ENCODE data around the gene SLC7A6OS.

Gene SLC7A6OS

DNA sequence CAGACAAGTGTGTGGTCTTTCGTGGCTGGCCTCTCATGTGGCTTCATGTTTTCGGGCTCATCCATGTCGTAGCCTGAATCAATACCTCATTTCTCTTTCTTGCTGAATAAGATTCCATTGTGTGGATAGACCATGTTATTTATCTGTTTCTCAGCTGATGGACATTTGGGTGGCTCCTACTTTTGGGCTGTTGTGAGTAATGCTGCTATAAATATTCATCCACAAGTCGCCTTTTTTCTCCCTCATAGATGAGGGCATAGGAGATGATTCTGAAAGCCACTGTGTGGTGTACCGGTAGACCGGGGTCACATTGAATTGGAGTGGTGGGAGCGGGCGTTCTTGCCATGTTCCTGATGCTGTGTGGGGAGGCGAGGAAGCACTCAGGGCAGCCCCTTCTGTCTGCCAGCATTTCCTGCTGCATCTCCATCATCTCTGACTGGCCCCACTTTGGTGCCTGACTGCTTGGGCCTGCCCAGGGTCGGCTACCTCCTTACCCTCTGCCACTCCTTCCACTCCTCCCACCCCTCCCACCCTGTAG, 40.1 kb upstream of the SLC7A6OS start:
- Mint-ChIP-seq H3K4me3 (no peak overlapping the region), H3K4me1 (ENCODE audit: low read depth in 2 of 2) (peaks cover 16 to 22% of the 10 kb centered on the region in 2 donors), H3K36me3 (ENCODE audit: insufficient read depth) (peaks cover 50% of the 10 kb centered on the region), H3K27me3 (no peaks in the 10 kb centered on the region), H3K27ac (no peak overlapping the region), H3K9me3 (no peaks in the 10 kb centered on the region)
- DNase-seq = no peak
- ATAC-seq (replicated peaks) = no peak

DNA sequence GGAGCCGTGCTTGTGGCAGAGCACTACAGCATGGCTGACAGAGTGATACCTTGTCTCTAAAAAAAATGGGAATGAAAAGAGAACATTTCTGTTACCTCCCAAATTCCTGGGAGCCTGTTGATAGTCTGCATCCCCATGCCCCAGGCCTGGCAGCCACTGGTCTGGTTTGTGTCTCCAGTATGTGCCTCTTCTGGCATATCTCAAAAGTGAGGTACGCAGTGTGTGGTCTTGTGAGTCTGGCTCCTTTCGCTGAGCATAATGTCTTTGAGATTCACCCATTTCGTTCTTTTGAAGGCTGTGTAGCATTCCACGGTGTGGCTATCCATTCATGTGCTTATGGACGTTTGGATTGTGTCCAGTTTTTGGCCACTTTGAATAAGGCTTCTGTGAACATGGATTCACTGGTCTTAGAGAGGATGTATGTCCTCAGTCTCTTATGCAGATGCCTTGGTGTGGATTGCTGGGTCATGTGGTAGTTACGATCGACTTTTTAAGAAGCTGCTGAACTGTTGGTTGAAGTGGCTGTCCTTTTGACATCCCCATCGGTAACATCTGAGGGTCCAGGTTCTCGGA, 39.2 kb upstream of the SLC7A6OS start:
- H3K4me1 Mint-ChIP-seq (ENCODE audit: low read depth in 2 of 2) = peaks cover 8 to 13% of the 10 kb centered on the region in 2 donors
- no peaks in the 10 kb centered on the region for H3K27me3 Mint-ChIP-seq
- ATAC-seq (replicated peaks) (no peak), DNase-seq (no peak)
- H3K4me3 Mint-ChIP-seq = no peak overlapping the region
- peaks cover 52% of the 10 kb centered on the region for H3K36me3 Mint-ChIP-seq (ENCODE audit: insufficient read depth)
- H3K9me3 Mint-ChIP-seq = no peaks in the 10 kb centered on the region
- H3K27ac Mint-ChIP-seq = no peak overlapping the region

DNA sequence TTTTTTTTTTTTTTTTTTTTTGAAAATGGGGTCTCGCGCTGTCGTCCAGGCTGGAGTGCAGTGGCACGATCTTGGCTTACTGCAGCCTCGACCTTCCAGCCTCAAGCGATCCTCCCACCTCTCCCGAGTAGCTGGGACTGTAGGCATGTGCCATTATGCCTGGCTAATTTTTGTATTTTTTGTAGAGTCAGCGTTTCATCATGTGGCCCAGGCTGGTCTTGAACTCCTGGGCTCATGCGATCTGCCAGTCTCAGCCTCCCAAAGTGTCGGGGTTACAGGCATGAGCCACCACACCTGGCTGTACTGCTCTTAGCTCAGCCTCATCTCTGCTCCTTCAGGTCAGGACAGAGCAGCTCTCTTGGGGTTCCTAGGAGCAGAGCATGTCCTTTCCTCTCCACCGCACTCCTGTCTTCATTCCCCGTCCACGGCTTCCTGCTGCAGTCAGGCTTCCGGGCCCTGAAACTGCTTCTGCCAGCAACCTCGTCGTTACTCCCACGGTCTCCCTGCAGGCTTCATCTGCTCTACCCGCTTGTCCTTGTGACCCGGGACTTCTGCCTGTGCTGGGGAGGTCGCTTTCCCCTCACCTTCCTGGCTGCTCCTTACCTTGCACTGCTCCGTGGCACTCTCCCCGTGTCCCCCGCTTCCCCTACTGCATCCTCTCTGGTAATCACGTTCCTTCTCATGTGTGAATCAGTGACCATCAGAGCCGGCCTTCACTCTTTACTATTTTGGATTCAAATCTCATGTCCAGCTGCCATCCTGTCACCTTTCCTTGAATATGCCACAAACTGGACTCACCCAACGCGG, 38.1 kb upstream of the SLC7A6OS start:
- H3K4me1 Mint-ChIP-seq (ENCODE audit: low read depth in 2 of 2) = peaks cover 2 to 8% of the 10 kb centered on the region in 2 donors
- ATAC-seq (replicated peaks) (no peak), DNase-seq (no peak)
- no peaks in the 10 kb centered on the region for H3K9me3 Mint-ChIP-seq
- no peaks in the 10 kb centered on the region for H3K27me3 Mint-ChIP-seq
- no peak overlapping the region for H3K4me3 Mint-ChIP-seq
- no peak overlapping the region for H3K27ac Mint-ChIP-seq
- H3K36me3 Mint-ChIP-seq (ENCODE audit: insufficient read depth) = peaks cover 63% of the 10 kb centered on the region

DNA sequence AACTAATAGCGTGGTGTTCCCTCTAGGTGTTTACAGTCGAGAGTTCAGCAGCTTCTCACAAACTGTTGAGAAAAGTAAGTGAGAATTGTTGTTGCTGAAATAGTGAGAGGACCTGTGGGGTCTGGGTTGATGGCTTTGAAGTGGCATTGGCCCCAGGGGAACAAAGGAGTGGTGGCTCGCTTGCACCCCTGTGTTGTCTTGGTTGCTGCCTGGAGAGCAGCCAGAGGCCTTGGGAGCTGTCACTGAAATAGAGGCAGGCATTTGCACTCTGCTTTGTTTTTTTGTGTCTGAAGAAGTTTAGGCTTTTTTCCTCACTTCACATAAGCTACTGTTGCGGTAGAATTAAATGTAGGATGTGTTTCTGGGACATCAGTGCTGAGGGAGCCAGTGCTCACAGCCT, 36.9 kb upstream of the SLC7A6OS start:
- Mint-ChIP-seq H3K9me3 (no peaks in the 10 kb centered on the region), H3K4me1 (ENCODE audit: low read depth in 2 of 2) (peaks cover 2 to 8% of the 10 kb centered on the region in 2 donors), H3K36me3 (ENCODE audit: insufficient read depth) (peaks cover 72% of the 10 kb centered on the region), H3K4me3 (no peak overlapping the region), H3K27me3 (no peaks in the 10 kb centered on the region), H3K27ac (peak overlapping the region in 1 of 2 donors; percentile 22)
- ATAC-seq (replicated peaks) (no peak), DNase-seq (no peak)

DNA sequence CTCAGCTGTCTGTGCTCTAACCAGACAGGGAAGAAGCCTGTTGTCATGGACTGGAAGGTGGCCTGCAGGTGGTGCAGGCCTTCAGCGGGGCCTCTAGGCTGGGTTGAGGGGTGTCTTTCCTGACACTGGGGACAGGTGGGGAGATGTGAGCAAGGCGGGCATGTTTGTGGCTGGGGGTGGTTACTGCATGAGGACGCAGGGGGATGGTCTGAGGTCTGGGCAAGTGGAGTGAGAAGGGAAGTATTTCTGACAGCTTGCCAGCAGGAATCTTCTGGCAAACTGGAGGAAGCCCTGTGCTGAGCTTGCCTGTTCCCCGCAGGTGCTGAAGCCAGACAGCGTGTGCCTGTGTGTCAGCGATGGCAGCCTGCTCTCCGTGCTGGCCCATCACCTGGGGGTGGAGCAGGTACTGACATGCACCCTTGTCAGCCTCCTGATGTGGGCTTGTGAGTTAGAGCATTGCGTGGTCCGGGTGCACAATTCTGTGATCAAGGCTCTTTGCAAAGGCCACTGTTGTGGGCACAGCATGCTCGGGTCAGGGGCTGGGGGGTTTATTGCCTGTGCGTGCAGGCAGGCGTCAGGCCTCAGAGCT, 36.2 kb upstream of the SLC7A6OS start:
- Mint-ChIP-seq H3K4me3 (no peak overlapping the region), H3K27ac (peak overlapping the region in 1 of 2 donors; percentile 22), H3K9me3 (no peaks in the 10 kb centered on the region), H3K36me3 (ENCODE audit: insufficient read depth) (peaks cover 72% of the 10 kb centered on the region), H3K27me3 (no peaks in the 10 kb centered on the region), H3K4me1 (ENCODE audit: low read depth in 2 of 2) (peaks cover 2 to 8% of the 10 kb centered on the region in 2 donors)
- DNase-seq = no peak
- ATAC-seq (replicated peaks) = no peak

DNA sequence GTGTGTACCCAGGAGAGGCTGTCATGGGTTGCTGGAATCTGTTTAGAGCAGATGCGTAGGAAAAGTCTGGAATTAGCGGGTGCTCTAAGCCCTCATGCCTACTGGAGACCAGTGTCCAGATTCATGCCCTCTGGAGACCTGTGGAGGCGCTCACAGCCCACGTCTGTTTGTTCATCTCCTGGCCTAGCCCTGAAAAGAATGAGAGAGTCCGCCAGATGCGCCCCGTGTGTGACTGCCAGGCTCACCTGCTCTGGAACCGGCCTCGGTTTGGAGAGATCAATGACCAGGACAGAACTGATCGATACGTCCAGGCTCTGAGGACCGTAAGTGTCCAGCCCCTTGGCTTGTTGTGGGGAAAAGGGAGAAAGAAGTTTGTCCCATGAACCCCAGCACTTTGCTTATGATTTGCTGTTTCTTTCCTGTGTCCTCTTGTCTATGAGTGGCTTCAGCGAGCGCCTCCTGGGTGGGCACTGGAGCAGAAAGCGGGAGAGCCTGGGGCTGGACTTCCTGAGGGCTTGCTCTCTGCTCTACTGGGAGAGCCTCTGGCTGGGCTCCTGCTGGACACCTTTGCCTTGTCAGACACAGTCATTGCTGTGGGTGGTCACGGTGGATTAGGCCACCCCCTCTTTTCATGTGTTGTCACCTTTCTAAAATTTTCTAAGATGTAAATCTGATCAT, 35.4 kb upstream of the SLC7A6OS start:
- Mint-ChIP-seq H3K27ac (peak overlapping the region in 1 of 2 donors; percentile 26), H3K4me3 (no peak overlapping the region), H3K36me3 (ENCODE audit: insufficient read depth) (peaks cover 71% of the 10 kb centered on the region), H3K27me3 (no peaks in the 10 kb centered on the region), H3K9me3 (no peaks in the 10 kb centered on the region), H3K4me1 (ENCODE audit: low read depth in 2 of 2) (peaks cover 2 to 8% of the 10 kb centered on the region in 2 donors)
- no peak for DNase-seq
- ATAC-seq (replicated peaks) = no peak

DNA sequence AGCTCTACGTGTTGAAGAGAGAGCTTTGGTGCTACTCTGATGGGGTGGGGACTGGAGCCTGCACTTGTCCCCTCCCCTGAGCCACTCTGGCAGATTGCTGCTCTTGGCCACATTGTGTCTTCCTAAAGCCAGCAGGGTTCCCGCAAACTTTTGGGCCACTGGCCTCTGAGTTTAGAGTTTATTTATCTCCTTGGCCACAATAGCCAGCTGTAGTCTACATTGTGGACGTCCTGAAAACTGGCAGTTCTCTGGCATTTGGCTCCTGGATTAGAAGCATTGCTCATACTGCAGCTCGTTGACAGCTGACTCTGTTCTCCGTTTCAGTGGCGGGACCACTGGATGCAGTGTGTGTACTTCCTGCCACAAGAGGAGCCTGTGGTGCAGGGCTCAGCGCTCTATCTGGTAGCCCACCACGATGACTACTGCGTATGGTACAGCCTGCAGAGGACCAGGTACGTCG, 34.6 kb upstream of the SLC7A6OS start:
- Mint-ChIP-seq H3K36me3 (ENCODE audit: insufficient read depth) (peaks cover 77% of the 10 kb centered on the region), H3K4me1 (ENCODE audit: low read depth in 2 of 2) (peaks cover 2 to 8% of the 10 kb centered on the region in 2 donors), H3K27me3 (no peaks in the 10 kb centered on the region), H3K27ac (peak overlapping the region in 1 of 2 donors; percentile 26), H3K9me3 (no peaks in the 10 kb centered on the region), H3K4me3 (no peak overlapping the region)
- DNase-seq (no peak), ATAC-seq (replicated peaks) (peak; percentile 42)

DNA sequence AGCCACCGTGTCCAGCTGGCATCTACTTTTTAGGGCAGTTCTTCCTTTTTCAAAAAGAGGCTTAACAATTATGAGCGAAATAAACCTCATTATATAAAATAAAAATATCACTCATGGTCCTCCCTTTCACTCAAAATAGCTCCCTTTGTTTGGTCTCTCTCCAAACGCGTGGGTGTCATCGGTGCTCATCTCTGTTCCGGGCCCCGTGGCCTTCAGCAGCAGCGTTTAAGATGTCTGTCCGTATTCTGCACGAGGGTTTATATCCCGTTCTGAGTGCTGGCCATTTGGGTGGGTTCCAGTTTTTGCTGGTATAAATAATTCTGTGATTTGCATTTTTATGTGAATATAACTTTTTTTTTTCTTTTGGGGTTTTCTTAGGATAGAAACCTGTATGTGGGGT, 33.5 kb upstream of the SLC7A6OS start:
- no peaks in the 10 kb centered on the region for H3K9me3 Mint-ChIP-seq
- no peaks in the 10 kb centered on the region for H3K27me3 Mint-ChIP-seq
- DNase-seq = no peak
- ATAC-seq (replicated peaks) = no peak
- H3K4me1 Mint-ChIP-seq (ENCODE audit: low read depth in 2 of 2) = peaks cover 2 to 8% of the 10 kb centered on the region in 2 donors
- peaks cover 82% of the 10 kb centered on the region for H3K36me3 Mint-ChIP-seq (ENCODE audit: insufficient read depth)
- H3K4me3 Mint-ChIP-seq = no peak overlapping the region
- H3K27ac Mint-ChIP-seq = no peak overlapping the region

DNA sequence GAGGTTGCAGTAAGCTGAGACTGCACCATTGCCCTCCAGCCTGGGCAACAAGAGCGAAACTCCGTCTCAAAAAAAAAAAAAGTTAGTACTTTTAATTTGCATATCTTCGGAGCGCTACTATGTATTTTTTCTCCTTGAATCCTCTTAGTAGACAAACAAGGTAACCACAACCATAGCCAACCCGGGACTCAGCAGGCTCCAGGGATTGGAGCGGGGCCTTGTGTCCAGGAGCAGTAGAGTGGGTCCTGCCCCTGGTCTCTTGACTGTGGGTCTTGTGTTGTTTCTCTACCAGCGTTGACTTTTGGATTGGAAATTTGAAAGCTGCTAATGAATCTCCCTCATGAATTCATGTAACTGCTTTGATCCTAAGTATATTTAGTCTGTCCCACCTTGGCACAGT, 32.4 kb upstream of the SLC7A6OS start:
- Mint-ChIP-seq H3K27ac (no peak overlapping the region), H3K36me3 (ENCODE audit: insufficient read depth) (peaks cover 82% of the 10 kb centered on the region)

DNA sequence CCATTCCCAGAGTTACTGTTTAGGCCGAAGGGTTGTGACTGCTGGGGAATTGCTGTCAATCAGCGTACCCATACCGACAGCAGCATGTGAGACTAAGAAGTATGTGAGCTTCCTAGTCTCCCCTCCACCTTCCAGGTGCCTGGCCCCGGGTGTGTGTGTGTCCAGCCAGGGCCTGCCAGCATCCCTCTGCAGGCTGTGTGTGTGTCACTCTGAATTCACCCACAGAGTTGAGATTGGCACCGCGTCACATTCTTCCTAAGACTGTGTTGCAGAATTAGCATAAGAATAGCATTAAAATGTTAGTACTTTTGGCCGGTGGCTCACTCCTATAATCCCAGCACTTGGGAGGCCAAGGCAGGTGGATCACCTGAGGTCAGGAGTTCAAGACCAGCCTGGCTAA, 31.9 kb upstream of the SLC7A6OS start:
- no peak for ATAC-seq (replicated peaks)
- Mint-ChIP-seq H3K27ac (no peak overlapping the region), H3K27me3 (no peaks in the 10 kb centered on the region), H3K4me3 (no peak overlapping the region), H3K9me3 (no peaks in the 10 kb centered on the region), H3K36me3 (ENCODE audit: insufficient read depth) (peaks cover 82% of the 10 kb centered on the region), H3K4me1 (ENCODE audit: low read depth in 2 of 2) (peaks cover 2 to 10% of the 10 kb centered on the region in 2 donors)
- DNase-seq = no peak

More for the DNA sequence above, 32.4 kb upstream of the SLC7A6OS start:
- ATAC-seq (replicated peaks) (no peak), DNase-seq (no peak)
- Mint-ChIP-seq H3K4me1 (ENCODE audit: low read depth in 2 of 2) (peaks cover 2 to 8% of the 10 kb centered on the region in 2 donors), H3K27me3 (no peaks in the 10 kb centered on the region), H3K9me3 (no peaks in the 10 kb centered on the region), H3K4me3 (no peak overlapping the region)

DNA sequence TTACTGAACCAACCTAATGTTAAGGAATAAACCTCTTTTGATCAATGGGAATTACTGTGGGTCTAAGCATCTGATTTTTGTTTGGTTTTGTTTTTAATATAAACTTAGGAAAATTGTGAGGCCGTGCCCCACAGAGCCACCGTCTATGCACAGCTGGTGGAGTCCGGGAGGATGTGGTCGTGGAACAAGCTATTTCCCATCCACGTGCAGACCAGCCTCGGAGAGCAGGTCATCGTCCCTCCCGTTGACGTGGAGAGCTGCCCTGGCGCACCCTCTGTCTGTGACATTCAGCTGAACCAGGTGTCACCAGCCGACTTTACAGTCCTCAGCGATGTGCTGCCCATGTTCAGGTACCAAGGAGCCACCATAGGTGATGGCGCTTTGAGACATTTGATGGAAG, 28.5 kb upstream of the SLC7A6OS start:
- Mint-ChIP-seq H3K9me3 (no peaks in the 10 kb centered on the region), H3K4me1 (ENCODE audit: low read depth in 2 of 2) (peaks cover 3% of the 10 kb centered on the region in 2 donors), H3K27ac (no peak overlapping the region), H3K27me3 (no peaks in the 10 kb centered on the region), H3K36me3 (ENCODE audit: insufficient read depth) (peaks cover 65% of the 10 kb centered on the region), H3K4me3 (no peak overlapping the region)
- DNase-seq = no peak
- no peak for ATAC-seq (replicated peaks)

DNA sequence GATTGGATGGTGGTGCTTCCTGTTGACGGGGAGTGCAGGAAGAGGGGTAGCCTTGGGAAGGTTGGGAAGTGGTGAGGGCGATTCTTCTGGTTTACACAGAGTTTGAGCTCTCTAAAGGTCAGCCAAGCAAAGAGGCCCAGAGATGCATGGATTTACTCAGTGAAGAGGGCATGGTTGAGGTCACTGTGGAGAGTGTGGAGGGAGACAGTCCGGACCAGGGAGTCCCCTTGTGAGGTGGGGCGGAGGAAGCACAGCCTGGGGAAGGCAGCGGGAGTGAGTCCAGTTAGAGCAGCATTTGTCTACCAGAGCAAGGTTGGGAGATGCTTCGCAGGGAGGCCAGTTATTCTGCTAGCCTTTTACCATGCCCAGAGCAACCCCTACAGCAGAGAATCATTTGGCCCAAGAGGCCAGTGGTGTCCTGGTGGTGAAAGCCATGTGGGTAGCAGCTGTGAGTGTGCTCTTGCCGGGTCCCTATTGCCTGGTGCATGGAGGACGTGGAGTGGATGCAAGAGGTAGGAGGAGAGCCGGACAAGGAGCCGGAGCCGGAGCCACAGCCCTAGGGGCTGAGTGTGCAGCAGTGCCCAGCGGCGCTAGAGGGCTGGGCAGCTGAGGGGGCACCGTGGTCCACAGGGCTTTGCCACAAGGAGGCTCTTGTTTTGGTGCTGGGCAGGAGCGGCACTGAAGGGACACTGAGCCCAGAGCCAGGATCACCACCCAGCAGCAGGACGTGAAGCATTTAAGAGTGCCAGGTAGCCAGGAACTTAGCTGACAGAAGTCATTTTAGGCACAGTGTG, 27.8 kb upstream of the SLC7A6OS start:
- H3K4me3 Mint-ChIP-seq = no peak overlapping the region
- no peak for ATAC-seq (replicated peaks)

More for the DNA sequence above, 27.8 kb upstream of the SLC7A6OS start:
- peaks cover 3 to 4% of the 10 kb centered on the region in 2 donors for H3K4me1 Mint-ChIP-seq (ENCODE audit: low read depth in 2 of 2)
- no peaks in the 10 kb centered on the region for H3K9me3 Mint-ChIP-seq
- H3K27ac Mint-ChIP-seq = peak overlapping the region in 1 of 2 donors; percentile 67
- H3K27me3 Mint-ChIP-seq = no peaks in the 10 kb centered on the region
- peaks cover 63% of the 10 kb centered on the region for H3K36me3 Mint-ChIP-seq (ENCODE audit: insufficient read depth)
- DNase-seq = no peak

Measured in effector memory CD8-positive, alpha-beta T cell (primary cell).